ENCODE data around the gene TMED7. TPM values are rescaled to one million over a fixed set of nuclear protein-coding genes. Genes with fewer than 3 reads are reported as not detected.
"Not testable (repeated sequence)": the region's sequence is repeated elsewhere in the genome, so short reads cannot be mapped to it uniquely, and the experiment has no call there.

Gene TMED7
- total RNA-seq, 2 donors from 2014 or later = 49.0 to 53.7 TPM

GRCh38 chr5:115645386-115645785 is 19.6 kb upstream of the TMED7 start:
- not testable (repeated sequence) for H3K36me3 Mint-ChIP-seq (ENCODE audit: low read depth); H3K27ac Mint-ChIP-seq; H3K4me3 Mint-ChIP-seq; ATAC-seq; H3K4me1 Mint-ChIP-seq; DNase-seq; H3K9me3 ChIP-seq (ENCODE audit: control insufficient read depth, low read length, poor library complexity, severe bottlenecking)
- H3K27me3 Mint-ChIP-seq = peaks cover 48% of the 10 kb centered on the region

DNA sequence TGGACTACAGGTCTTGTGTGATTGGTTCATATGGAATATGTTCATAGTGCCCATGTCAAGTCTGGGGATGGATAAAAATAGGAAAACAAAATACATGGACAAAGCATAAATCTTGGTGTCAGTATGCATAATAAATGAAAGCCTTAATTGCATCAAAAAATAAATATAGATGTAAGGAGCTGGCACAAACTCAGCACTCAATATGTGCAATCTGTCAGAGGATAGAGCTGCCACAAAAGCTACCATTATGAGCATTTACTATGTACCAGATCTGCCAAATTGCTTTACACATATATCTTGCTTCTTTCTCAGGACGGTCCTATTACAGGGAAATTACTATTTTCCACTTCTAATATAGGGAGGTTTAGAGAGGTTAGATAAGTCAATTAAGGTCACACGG is 18.2 kb upstream of the TMED7 start:
- Mint-ChIP-seq H3K4me3 (no peak overlapping the region), H3K36me3 (ENCODE audit: low read depth) (no peaks in the 10 kb centered on the region), H3K4me1 (no peaks in the 10 kb centered on the region), H3K27ac (no peak overlapping the region), H3K27me3 (peaks cover 48% of the 10 kb centered on the region)
- ATAC-seq (no peak), DNase-seq (no peak)
- no peaks in the 10 kb centered on the region for H3K9me3 ChIP-seq (ENCODE audit: control insufficient read depth, low read length, poor library complexity, severe bottlenecking)

- H3K4me3 Mint-ChIP-seq = no peak overlapping the region
- no peak for DNase-seq
- ATAC-seq = no peak
- H3K27me3 Mint-ChIP-seq = peaks cover 52% of the 10 kb centered on the region
- no peak overlapping the region for H3K27ac Mint-ChIP-seq
- no peaks in the 10 kb centered on the region for H3K4me1 Mint-ChIP-seq
- no peaks in the 10 kb centered on the region for H3K9me3 ChIP-seq (ENCODE audit: control insufficient read depth, low read length, poor library complexity, severe bottlenecking)
- no peaks in the 10 kb centered on the region for H3K36me3 Mint-ChIP-seq (ENCODE audit: low read depth)
Measured at GRCh38 chr5:115641948-115642347, 16.1 kb upstream of the TMED7 start.

DNA sequence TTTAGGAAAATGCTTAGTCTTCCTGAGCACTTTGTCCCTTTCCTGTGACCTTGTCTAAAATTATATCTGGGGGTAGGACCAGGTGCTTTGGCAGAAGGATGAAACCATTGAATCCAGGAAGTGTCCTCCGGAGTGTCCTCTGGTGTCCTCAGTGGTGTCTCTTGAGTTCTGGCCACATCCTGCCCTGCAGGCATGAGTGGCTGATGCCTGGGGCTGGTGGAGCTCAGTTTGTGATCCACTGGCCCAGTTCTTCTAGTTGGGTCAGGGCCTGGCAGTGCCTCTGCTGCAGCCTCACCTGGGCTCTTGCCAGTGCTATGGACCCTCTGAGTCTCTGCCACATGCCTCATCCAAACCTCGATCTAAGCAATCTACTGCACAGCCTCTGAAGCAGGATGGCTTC is 14.4 kb upstream of the TMED7 start:
- H3K27ac Mint-ChIP-seq = no peak overlapping the region
- no peaks in the 10 kb centered on the region for H3K36me3 Mint-ChIP-seq (ENCODE audit: low read depth)
- ATAC-seq (no peak), DNase-seq (no peak)
- no peaks in the 10 kb centered on the region for H3K4me1 Mint-ChIP-seq
- H3K4me3 Mint-ChIP-seq = no peak overlapping the region
- peaks cover 39% of the 10 kb centered on the region for H3K27me3 Mint-ChIP-seq
- H3K9me3 ChIP-seq (ENCODE audit: control insufficient read depth, low read length, poor library complexity, severe bottlenecking) = no peaks in the 10 kb centered on the region

GRCh38 chr5:115639377-115639776 is 13.5 kb upstream of the TMED7 start:
- no peak for ATAC-seq
- H3K36me3 Mint-ChIP-seq (ENCODE audit: low read depth) = no peaks in the 10 kb centered on the region
- H3K4me3 Mint-ChIP-seq = no peak overlapping the region
- H3K27me3 Mint-ChIP-seq = peaks cover 30% of the 10 kb centered on the region
- peaks cover 3% of the 10 kb centered on the region for H3K4me1 Mint-ChIP-seq
- no peak overlapping the region for H3K27ac Mint-ChIP-seq
- no peak for DNase-seq
- no peaks in the 10 kb centered on the region for H3K9me3 ChIP-seq (ENCODE audit: control insufficient read depth, low read length, poor library complexity, severe bottlenecking)

- Mint-ChIP-seq H3K27ac (no peak overlapping the region), H3K27me3 (peaks cover 16% of the 10 kb centered on the region), H3K4me1 (peaks cover 3% of the 10 kb centered on the region), H3K36me3 (ENCODE audit: low read depth) (no peaks in the 10 kb centered on the region), H3K4me3 (no peak overlapping the region)
- ATAC-seq (no peak), DNase-seq (no peak)
- no peaks in the 10 kb centered on the region for H3K9me3 ChIP-seq (ENCODE audit: control insufficient read depth, low read length, poor library complexity, severe bottlenecking)
Measured at GRCh38 chr5:115637507-115637906, 11.7 kb upstream of the TMED7 start.

- DNase-seq = no peak
- H3K9me3 ChIP-seq (ENCODE audit: control insufficient read depth, low read length, poor library complexity, severe bottlenecking) = no peaks in the 10 kb centered on the region
- H3K27me3 Mint-ChIP-seq = peaks cover 15% of the 10 kb centered on the region
- H3K27ac Mint-ChIP-seq = no peak overlapping the region
- no peak overlapping the region for H3K4me3 Mint-ChIP-seq
- ATAC-seq = no peak
- H3K36me3 Mint-ChIP-seq (ENCODE audit: low read depth) = no peaks in the 10 kb centered on the region
- peaks cover 3% of the 10 kb centered on the region for H3K4me1 Mint-ChIP-seq
Measured at GRCh38 chr5:115636008-115636407, 10.2 kb upstream of the TMED7 start.

DNA sequence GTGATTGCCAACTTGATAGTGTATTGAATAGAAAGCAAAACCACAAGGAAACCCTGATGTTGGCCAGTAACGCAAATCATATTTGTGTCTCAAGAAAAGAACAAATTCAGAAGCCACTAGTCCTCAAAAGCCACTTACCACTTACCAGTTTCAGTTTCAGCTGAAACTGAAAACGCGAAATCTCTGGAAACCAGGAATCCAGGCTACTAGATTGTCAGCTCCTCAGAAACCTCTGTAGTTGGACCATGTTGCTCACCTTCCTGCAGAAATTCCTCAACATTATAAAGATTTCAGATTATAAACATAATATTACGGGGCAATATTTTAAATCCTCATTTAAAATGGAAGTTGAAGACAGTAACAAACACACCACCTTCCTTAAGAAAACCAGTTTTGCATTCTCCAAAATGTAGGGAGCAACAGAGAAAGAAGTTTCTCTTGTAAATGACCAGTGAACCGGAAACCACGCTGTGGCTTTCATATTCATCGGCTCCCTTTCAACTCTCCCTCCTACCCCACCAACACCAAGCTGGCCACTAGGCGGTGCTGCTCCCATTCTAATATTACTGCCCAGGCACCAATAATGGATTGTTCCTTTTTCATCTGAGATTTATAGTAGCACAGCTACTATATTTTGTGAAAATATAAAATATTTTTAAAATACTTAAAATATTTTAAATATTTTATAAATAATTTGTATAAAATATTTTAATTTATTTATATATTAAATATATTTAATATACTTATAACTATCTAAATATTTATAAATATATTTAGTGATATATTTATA is 8.7 kb upstream of the TMED7 start:
- Mint-ChIP-seq H3K27ac (peak overlapping the region; percentile 3), H3K4me1 (peaks cover 3% of the 10 kb centered on the region), H3K4me3 (peak overlapping the region; percentile 50), H3K27me3 (peaks cover 7% of the 10 kb centered on the region), H3K36me3 (ENCODE audit: low read depth) (no peaks in the 10 kb centered on the region)
- peak; percentile 98 for ATAC-seq
- no peaks in the 10 kb centered on the region for H3K9me3 ChIP-seq (ENCODE audit: control insufficient read depth, low read length, poor library complexity, severe bottlenecking)
- DNase-seq = peak; percentile 56 to 77 (median 61)

GRCh38 chr5:115629903-115630302 is 4.1 kb upstream of the TMED7 start:
- H3K4me1 Mint-ChIP-seq = peaks cover 9% of the 10 kb centered on the region
- no peak overlapping the region for H3K4me3 Mint-ChIP-seq
- no peak overlapping the region for H3K27ac Mint-ChIP-seq
- H3K27me3 Mint-ChIP-seq = no peaks in the 10 kb centered on the region
- H3K9me3 ChIP-seq (ENCODE audit: control insufficient read depth, low read length, poor library complexity, severe bottlenecking) = no peaks in the 10 kb centered on the region
- no peak for DNase-seq
- ATAC-seq = no peak
- no peaks in the 10 kb centered on the region for H3K36me3 Mint-ChIP-seq (ENCODE audit: low read depth)

GRCh38 chr5:115627295-115627865 is 1.5 kb upstream of the TMED7 start:
- no peak overlapping the region for H3K27ac Mint-ChIP-seq
- peaks cover 13% of the 10 kb centered on the region for H3K4me1 Mint-ChIP-seq
- H3K27me3 Mint-ChIP-seq = no peaks in the 10 kb centered on the region
- ATAC-seq (no peak), DNase-seq (no peak)
- peaks cover 3% of the 10 kb centered on the region for H3K36me3 Mint-ChIP-seq (ENCODE audit: low read depth)
- no peaks in the 10 kb centered on the region for H3K9me3 ChIP-seq (ENCODE audit: control insufficient read depth, low read length, poor library complexity, severe bottlenecking)
- H3K4me3 Mint-ChIP-seq = no peak overlapping the region

DNA sequence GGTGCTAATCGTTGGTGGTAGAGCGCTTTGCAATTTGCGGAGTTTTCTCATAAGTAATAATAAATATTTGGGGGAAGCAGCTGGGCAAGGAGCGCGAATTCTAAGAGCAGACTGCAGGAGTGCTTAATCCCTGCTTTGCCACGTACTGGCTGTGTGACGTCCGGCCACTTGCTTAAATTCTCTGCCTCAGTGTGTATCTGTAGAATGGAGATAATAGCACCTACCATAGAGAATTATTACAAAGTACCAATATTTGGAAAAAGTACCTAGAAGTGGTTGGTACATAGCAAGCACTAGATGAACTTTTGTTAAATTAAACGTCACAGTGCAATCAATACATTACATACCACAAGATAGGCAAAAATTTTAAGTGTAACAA is 598 bp upstream of the TMED7 start:
- ATAC-seq (peak; percentile 23), DNase-seq (no peak)
- H3K4me3 Mint-ChIP-seq = no peak overlapping the region
- no peaks in the 10 kb centered on the region for H3K9me3 ChIP-seq (ENCODE audit: control insufficient read depth, low read length, poor library complexity, severe bottlenecking)
- H3K27ac Mint-ChIP-seq = no peak overlapping the region
- peaks cover 20% of the 10 kb centered on the region for H3K4me1 Mint-ChIP-seq
- no peaks in the 10 kb centered on the region for H3K27me3 Mint-ChIP-seq
- peaks cover 6% of the 10 kb centered on the region for H3K36me3 Mint-ChIP-seq (ENCODE audit: low read depth)

DNA sequence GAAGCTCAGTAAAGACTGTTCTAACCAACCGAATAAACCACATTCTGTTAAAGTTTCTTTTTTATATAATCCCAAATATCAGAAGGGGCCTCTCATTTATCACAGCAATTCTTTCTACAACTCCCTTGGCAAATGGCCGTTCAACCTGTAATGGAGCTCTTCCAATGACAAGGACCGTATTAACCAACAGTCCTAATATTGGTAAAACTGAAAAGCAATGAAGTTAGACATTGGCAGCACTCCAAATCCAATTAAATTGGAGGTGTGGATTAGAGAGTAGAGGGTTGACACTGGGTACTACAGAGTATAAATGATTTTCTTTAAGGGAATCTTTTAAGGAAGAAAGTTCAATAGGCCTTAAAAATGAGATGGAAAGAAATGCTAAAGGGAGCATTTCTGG is 842 bp downstream of the TMED7 start:
- no peaks in the 10 kb centered on the region for H3K27me3 Mint-ChIP-seq
- peaks cover 28% of the 10 kb centered on the region for H3K4me1 Mint-ChIP-seq
- DNase-seq (no peak), ATAC-seq (no peak)
- H3K27ac Mint-ChIP-seq = no peak overlapping the region
- H3K36me3 Mint-ChIP-seq (ENCODE audit: low read depth) = peaks cover 6% of the 10 kb centered on the region
- no peak overlapping the region for H3K4me3 Mint-ChIP-seq
- H3K9me3 ChIP-seq (ENCODE audit: control insufficient read depth, low read length, poor library complexity, severe bottlenecking) = no peaks in the 10 kb centered on the region

GRCh38 chr5:115623658-115624057 is 2.2 kb downstream of the TMED7 start:
- ATAC-seq (no peak), DNase-seq (no peak)
- Mint-ChIP-seq H3K4me1 (peaks cover 28% of the 10 kb centered on the region), H3K27ac (no peak overlapping the region), H3K27me3 (no peaks in the 10 kb centered on the region), H3K36me3 (ENCODE audit: low read depth) (peaks cover 6% of the 10 kb centered on the region), H3K4me3 (no peak overlapping the region)
- no peaks in the 10 kb centered on the region for H3K9me3 ChIP-seq (ENCODE audit: control insufficient read depth, low read length, poor library complexity, severe bottlenecking)

DNA sequence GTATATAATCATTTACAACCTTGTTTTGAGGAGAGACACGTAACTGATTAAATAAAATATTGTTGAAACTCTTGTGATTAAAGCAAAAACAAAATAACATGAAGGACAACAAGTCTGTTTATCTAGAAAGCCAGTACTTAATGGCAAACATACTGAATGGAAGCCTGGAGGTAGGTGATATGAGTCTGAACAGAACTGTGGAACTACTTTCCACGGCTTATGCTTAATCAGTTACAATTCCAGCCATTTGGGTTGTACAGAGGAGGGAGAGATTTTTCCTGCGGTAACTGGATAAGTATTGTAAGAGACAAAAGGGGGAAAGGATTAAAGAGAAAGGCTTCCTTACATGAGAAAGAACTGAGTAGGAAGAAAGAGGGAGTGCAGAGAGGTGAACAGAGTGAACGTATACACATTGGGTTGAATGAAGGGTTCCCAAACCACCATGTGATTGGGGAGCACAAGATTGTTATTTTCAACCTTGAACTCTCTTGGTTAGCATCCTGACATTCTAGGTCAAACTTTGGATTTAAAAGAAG is 4.4 kb downstream of the TMED7 start:
- DNase-seq (no peak), ATAC-seq (no peak)
- H3K27me3 Mint-ChIP-seq = no peaks in the 10 kb centered on the region
- no peaks in the 10 kb centered on the region for H3K9me3 ChIP-seq (ENCODE audit: control insufficient read depth, low read length, poor library complexity, severe bottlenecking)
- peak overlapping the region; percentile 81 for H3K27ac Mint-ChIP-seq
- peak overlapping the region; percentile 55 for H3K4me3 Mint-ChIP-seq
- peaks cover 29% of the 10 kb centered on the region for H3K4me1 Mint-ChIP-seq
- H3K36me3 Mint-ChIP-seq (ENCODE audit: low read depth) = peaks cover 8% of the 10 kb centered on the region

Data from T-helper 17 cell (primary cell).